NCI-H446 treated with DMSO at 0.1 percent for 48 hours (cell line): Measurements from ENCODE around the gene SYCE3.
"Not testable (repeated sequence)": the region's sequence is repeated elsewhere in the genome, so short reads cannot be mapped to it uniquely, and the experiment has no call there.

Experiments used
- DNase-seq: peaks from one replicate; lab custom pipeline; 2025; lab: John Stamatoyannopoulos, UW

Gene SYCE3

GRCh38 chr22:50520184-50520583, 42.5 kb downstream of the SYCE3 start:
- DNase-seq = not testable (repeated sequence)

GRCh38 chr22:50519151-50519550, 43.6 kb downstream of the SYCE3 start:
- DNase-seq = no peak

- DNase-seq = no peak
Observed at GRCh38 chr22:50518606-50519005, 44.1 kb downstream of the SYCE3 start.

- no peak for DNase-seq
Observed at GRCh38 chr22:50517495-50518260, 45.0 kb downstream of the SYCE3 start.

- no peak for DNase-seq
Observed at GRCh38 chr22:50516891-50517290, 45.8 kb downstream of the SYCE3 start.

- DNase-seq = no peak
Observed at GRCh38 chr22:50516068-50516467, 46.7 kb downstream of the SYCE3 start.

GRCh38 chr22:50513175-50513574, 49.5 kb downstream of the SYCE3 start:
- no peak for DNase-seq

- no peak for DNase-seq
Observed at GRCh38 chr22:50508897-50509296, 53.8 kb downstream of the SYCE3 start.

GRCh38 chr22:50507991-50508884, 54.5 kb downstream of the SYCE3 start, which contains the start of gene NCAPH2:
Gene NCAPH2 (plus strand): TSS chr22:50508224. CDS start chr22:50508338, 114 bp downstream.
- peak; percentile 90 for DNase-seq

GRCh38 chr22:50507421-50507990, 55.2 kb downstream of the SYCE3 start, which contains the start of gene LMF2:
Gene LMF2 (minus strand): TSS chr22:50507702. CDS start chr22:50507675, 27 bp downstream.
- DNase-seq = no peak

GRCh38 chr22:50506611-50507420, 55.9 kb downstream of the SYCE3 start:
- DNase-seq = no peak

GRCh38 chr22:50505776-50506610, 56.7 kb downstream of the SYCE3 start:
- DNase-seq = no peak

- DNase-seq = no peak
Observed at GRCh38 chr22:50505276-50505775, 57.4 kb downstream of the SYCE3 start.

GRCh38 chr22:50504369-50505211, 58.1 kb downstream of the SYCE3 start:
- no peak for DNase-seq

GRCh38 chr22:50503475-50504145, 59.1 kb downstream of the SYCE3 start:
- DNase-seq = no peak

GRCh38 chr22:50502628-50503474, 59.9 kb downstream of the SYCE3 start:
- no peak for DNase-seq

GRCh38 chr22:50502096-50502495, 60.6 kb downstream of the SYCE3 start:
- no peak for DNase-seq
